ENCODE data around the gene ERICH6B.

GRCh38 chr13:45576466-45576865, 39.1 kb downstream of the ERICH6B start:
- TF ChIP-seq POLR2A (IDR thresholded peaks at IDR 0.05) (no peak), CTCF (IDR thresholded peaks at IDR 0.05) (no peak)

Data from uterus (tissue), 2 donors.